Body of pancreas (tissue), 4 donors: ENCODE results near the gene AKAP7.

Experiments used
- CTCF ChIP-seq, 7 experiments: fragments of 450-650 bp in 4 of 7; fragments of 200-600 bp in 3 of 7; sonication (generic) in 3 of 7; IDR thresholded peaks; one replicate each; pipeline ENCODE4 v1.5.1; 2016 to 2019; ENCODE audit warnings: antibody characterized with exemption in 7 of 7
- POLR2A ChIP-seq, 3 donors: fragments of 450-650 bp; IDR thresholded peaks; one replicate each; pipeline ENCODE4 v1.6.1; 2016; ENCODE audit warnings: antibody characterized with exemption in 3 of 3, mild to moderate bottlenecking in 2 of 3

DNA sequence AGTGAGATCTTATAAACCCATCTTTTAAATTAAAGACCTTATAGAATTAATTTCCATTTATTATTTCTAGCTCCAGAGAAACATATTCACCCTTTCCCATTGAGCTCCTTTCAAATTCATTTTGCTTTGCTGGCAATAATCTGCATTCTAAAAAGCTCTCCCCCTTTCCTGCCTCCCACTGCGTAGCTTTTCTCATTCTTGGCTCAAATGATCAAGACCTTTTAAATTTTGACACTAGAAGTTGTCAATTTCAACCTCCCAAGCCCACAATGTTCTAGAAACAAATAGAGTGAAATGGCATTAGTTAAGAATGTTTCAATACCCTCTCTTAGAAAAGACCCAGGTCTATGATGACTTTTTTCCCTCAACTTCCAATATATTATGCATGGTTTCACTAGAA lies 186.9 kb downstream of the AKAP7 start:
- TF ChIP-seq CTCF (IDR thresholded peaks at IDR 0.05), result no peak
- no peak for TF ChIP-seq POLR2A (IDR thresholded peaks at IDR 0.05)
